Cardiac muscle cell (in vitro differentiated cells and primary cell): Measurements from ENCODE around the gene MEMO1. TPM values are rescaled to one million over a fixed set of nuclear protein-coding genes. Genes with fewer than 3 reads are reported as not detected.
A peak's percentile ranks its signal among the peaks of the same experiment; 100 is the strongest.
"Not testable (repeated sequence)": the region's sequence is repeated elsewhere in the genome, so short reads cannot be mapped to it uniquely, and the experiment has no call there.

Source experiments
- DNase-seq, 2 donors: peaks; one replicate each; pipeline versions ENCODE4 v3.0.0 to v3.0.0-alpha.2; 2010 to 2017; ENCODE audit warnings: low read depth in 1 of 2, low spot score in 1 of 2
- H3K27ac ChIP-seq: fragments of 200-600 bp; sonication (generic); 2 replicates; pipeline ENCODE4 v1.5.1; 2016
- H3K27me3 ChIP-seq: fragments of 200-600 bp; sonication (generic); 2 replicates; pipeline ENCODE4 v1.6.0; 2016; ENCODE audit warnings: control low read depth
- H3K36me3 ChIP-seq: fragments of 200-600 bp; sonication (generic); 2 replicates; pipeline ENCODE4 v1.5.1; 2016; ENCODE audit warnings: control low read depth
- H3K4me1 ChIP-seq: fragments of 200-600 bp; sonication (generic); 2 replicates; pipeline ENCODE4 v1.8.1; 2017; ENCODE audit warnings: low read depth, mild to moderate bottlenecking, mixed run types
- H3K4me3 ChIP-seq: fragments of 200-600 bp; sonication (generic); 2 replicates; pipeline ENCODE4 v1.5.1; 2016; ENCODE audit warnings: mild to moderate bottlenecking
- H3K9me3 ChIP-seq: fragments of 200-600 bp; sonication (generic); 2 replicates; pipeline ENCODE4 v1.5.1; 2017; ENCODE audit warnings: low read depth, mild to moderate bottlenecking, control low read depth
- polyA plus RNA-seq: library from polyadenylated mRNA; unstranded; fragments of >200 nt; fragmentation: Nextera tagmentation; extraction: Ambion mirVana; gene quantifications from 2 replicates; pipeline ENCODE4 v1.2.1, GENCODE V29; 2016
- total RNA-seq: library from RNA; depleted of rRNA; stranded (reverse); fragments of >200 nt; gene quantifications from 2 replicates; pipeline ENCODE4 v1.2.3, GENCODE V29; 2016
- TF ChIP-seq, protein P1 (sequence below): IDR thresholded peaks from 2 replicates; pipeline ENCODE4 v1.5.1; 2012; ENCODE audit warnings: low read depth, mild to moderate bottlenecking, low read length

MEMO1 gene
- total and polyA plus RNA-seq, 2 experiments from 2014 or later = 28.3 to 34.8 TPM

GRCh38 chr2:32039447-32040219, 28.8 kb upstream of the MEMO1 start, which contains the start of gene DPY30:
DPY30 (minus strand) TSS chr2:32039805; CDS start chr2:32039456, 349 bp downstream.
- peak within 1 kb of the TSS; percentile 99 for H3K4me3 ChIP-seq
- H3K27ac ChIP-seq = peak within 1 kb of the TSS; percentile 82
- H3K4me1 ChIP-seq = peaks cover 6% of the 10 kb centered on the region
- no peaks in the 10 kb centered on the region for H3K36me3 ChIP-seq
- TF ChIP-seq, protein P1, sequence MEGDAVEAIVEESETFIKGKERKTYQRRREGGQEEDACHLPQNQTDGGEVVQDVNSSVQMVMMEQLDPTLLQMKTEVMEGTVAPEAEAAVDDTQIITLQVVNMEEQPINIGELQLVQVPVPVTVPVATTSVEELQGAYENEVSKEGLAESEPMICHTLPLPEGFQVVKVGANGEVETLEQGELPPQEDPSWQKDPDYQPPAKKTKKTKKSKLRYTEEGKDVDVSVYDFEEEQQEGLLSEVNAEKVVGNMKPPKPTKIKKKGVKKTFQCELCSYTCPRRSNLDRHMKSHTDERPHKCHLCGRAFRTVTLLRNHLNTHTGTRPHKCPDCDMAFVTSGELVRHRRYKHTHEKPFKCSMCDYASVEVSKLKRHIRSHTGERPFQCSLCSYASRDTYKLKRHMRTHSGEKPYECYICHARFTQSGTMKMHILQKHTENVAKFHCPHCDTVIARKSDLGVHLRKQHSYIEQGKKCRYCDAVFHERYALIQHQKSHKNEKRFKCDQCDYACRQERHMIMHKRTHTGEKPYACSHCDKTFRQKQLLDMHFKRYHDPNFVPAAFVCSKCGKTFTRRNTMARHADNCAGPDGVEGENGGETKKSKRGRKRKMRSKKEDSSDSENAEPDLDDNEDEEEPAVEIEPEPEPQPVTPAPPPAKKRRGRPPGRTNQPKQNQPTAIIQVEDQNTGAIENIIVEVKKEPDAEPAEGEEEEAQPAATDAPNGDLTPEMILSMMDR = no peak
- no peaks in the 10 kb centered on the region for H3K27me3 ChIP-seq
- DNase-seq = peak; percentile 96 to 97
- no peaks in the 10 kb centered on the region for H3K9me3 ChIP-seq

- not testable (repeated sequence) for H3K27me3 ChIP-seq, H3K36me3 ChIP-seq, H3K27ac ChIP-seq, H3K4me1 ChIP-seq, H3K4me3 ChIP-seq, H3K9me3 ChIP-seq
- peak in 1 of 2 donors; percentile 6 for DNase-seq
Observed at GRCh38 chr2:32034198-32034887, 23.5 kb upstream of the MEMO1 start.

- peaks cover 31% of the 10 kb centered on the region for H3K36me3 ChIP-seq
- H3K4me1 ChIP-seq, H3K27me3 ChIP-seq, H3K9me3 ChIP-seq, H3K4me3 ChIP-seq, H3K27ac ChIP-seq, DNase-seq: not testable (repeated sequence)
Observed at GRCh38 chr2:32018789-32019482, 8.1 kb upstream of the MEMO1 start.

DNA sequence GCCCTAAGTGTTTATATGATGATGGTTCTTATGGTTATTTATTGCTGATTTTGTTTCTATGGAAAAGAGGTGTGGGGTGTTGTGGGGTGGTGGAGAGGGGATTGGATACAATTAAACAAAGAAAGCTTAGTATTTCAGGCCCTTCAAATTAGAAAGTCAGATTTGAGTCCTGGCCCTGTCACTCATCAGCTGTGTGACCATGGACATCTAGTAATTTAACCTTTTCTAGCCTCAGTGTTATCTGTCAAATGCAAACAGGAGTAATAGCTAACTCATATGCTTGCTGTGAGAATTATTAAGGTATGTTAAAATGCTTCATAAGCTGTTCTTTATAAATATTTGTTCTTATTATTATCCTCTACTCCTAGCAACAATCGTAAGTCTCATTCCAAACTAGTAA, 2.1 kb upstream of the MEMO1 start:
- Histone ChIP-seq H3K36me3 (peaks cover 10% of the 10 kb centered on the region), H3K4me3 (no peak overlapping the region), H3K9me3 (no peaks in the 10 kb centered on the region), H3K27ac (no peak overlapping the region), H3K27me3 (no peaks in the 10 kb centered on the region), H3K4me1 (peaks cover 7% of the 10 kb centered on the region)
- TF ChIP-seq, protein P1 = no peak
- no peak for DNase-seq

GRCh38 chr2:32011485-32011960, 715 bp upstream of the MEMO1 start:
- no peak for DNase-seq
- Histone ChIP-seq H3K4me3 (peak overlapping the region; percentile 97), H3K27ac (peak overlapping the region; percentile 93), H3K27me3 (no peaks in the 10 kb centered on the region), H3K36me3 (peaks cover under 1% of the 10 kb centered on the region), H3K9me3 (no peaks in the 10 kb centered on the region), H3K4me1 (peaks cover 12% of the 10 kb centered on the region)
- TF ChIP-seq, protein P1 = no peak

DNA sequence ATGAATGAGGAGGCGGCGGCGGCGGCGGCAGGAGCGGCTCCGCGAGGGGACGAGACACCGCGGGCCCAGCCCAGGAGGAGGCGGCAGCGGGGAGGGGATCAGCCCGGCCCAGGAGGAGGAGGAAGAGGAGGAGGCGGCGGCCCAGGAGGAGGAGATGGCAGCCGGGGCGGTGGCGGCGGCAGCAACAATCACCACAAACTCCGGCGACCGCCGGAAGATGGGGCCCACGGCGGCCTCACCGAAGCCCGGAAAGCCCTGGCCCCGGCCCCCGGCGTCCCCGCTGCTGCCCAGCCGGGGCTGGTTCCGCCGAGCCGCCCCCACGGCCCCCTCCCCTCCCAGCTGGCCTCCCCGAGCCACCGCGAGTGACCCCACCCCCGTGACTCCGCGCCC, 533 bp downstream of the MEMO1 start:
- DNase-seq = peak; percentile 53 to 73
- not testable (repeated sequence) for H3K36me3 ChIP-seq, H3K27me3 ChIP-seq, H3K9me3 ChIP-seq
- Histone ChIP-seq H3K4me1 (peaks cover 12% of the 10 kb centered on the region), H3K27ac (peak overlapping the region; percentile 93), H3K4me3 (peak overlapping the region; percentile 97)
